Muscle layer of duodenum (tissue), 2 donors: ENCODE data around the gene TEX19.

Experiments used
- H3K27ac ChIP-seq: one replicate; pipeline ENCODE4 v1.7.0; 2013; ENCODE audit warnings: mild to moderate bottlenecking, low read length
- H3K27me3 ChIP-seq: one replicate; pipeline ENCODE4 v1.7.0; 2013; ENCODE audit warnings: low read depth, mild to moderate bottlenecking, control low read depth, low read length
- H3K36me3 ChIP-seq, 2 donors: one replicate each; pipeline ENCODE4 v1.7.0; 2013; ENCODE audit warnings: low read length in 2 of 2, control low read depth in 1 of 2, mild to moderate bottlenecking in 1 of 2; ENCODE audit not compliant: insufficient read depth in 2 of 2, control insufficient read depth in 1 of 2
- H3K4me1 ChIP-seq, 2 donors: one replicate each; pipeline ENCODE4 v1.7.0; 2013; ENCODE audit warnings: low read length in 2 of 2, mild to moderate bottlenecking in 2 of 2, control low read depth in 1 of 2, moderate library complexity in 1 of 2; ENCODE audit not compliant: insufficient read depth in 2 of 2, control insufficient read depth in 1 of 2
- H3K4me3 ChIP-seq, 2 donors: one replicate each; pipeline ENCODE4 v1.7.0; 2013; ENCODE audit warnings: low read length in 2 of 2, low read depth in 1 of 2, mild to moderate bottlenecking in 1 of 2
- H3K9me3 ChIP-seq, 2 donors: one replicate each; pipeline ENCODE4 v1.7.0; 2013; ENCODE audit warnings: low read length in 2 of 2, control low read depth in 1 of 2, mild to moderate bottlenecking in 1 of 2; ENCODE audit not compliant: control insufficient read depth in 1 of 2
- donor health status: healthy.

Gene TEX19

DNA sequence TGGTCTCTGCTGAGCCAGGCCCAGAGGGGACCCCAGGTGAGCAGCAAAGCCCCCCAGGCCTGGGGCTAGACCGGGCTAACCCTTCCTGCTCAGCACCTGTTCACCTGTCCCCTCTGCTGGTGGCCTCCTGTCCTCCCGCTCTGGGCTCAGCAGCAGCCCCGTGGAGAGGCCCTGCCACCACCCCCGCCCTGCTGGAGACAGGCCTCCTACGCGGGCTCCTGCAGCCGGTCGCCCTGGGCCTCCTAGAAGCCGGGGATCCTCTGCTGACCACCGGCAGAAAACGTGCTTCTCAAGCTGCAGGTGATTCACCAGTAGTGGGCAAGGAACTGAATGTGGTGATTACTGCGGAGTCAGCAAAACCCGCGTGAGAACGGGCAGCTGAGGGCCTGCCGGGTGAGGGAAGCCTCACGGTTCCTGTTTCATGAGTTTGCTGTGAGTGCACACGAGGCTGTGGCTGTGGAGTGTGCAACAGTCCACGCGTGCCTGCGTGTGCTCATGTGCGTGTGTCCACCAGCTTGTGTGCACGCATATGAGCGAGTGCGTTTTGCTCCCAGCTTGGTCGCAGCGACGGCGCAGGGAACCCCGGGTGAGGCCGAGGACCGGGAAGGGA, 26.3 kb upstream of the TEX19 start:
- peak overlapping the region; percentile 44 to 72 for H3K4me3 ChIP-seq
- H3K9me3 ChIP-seq: no peaks in the 10 kb centered on the region
- no peaks in the 10 kb centered on the region for H3K36me3 ChIP-seq
- no peak overlapping the region for H3K27ac ChIP-seq
- no peaks in the 10 kb centered on the region for H3K27me3 ChIP-seq
- H3K4me1 ChIP-seq: peaks cover 0 to 39% of the 10 kb centered on the region in 2 donors

DNA sequence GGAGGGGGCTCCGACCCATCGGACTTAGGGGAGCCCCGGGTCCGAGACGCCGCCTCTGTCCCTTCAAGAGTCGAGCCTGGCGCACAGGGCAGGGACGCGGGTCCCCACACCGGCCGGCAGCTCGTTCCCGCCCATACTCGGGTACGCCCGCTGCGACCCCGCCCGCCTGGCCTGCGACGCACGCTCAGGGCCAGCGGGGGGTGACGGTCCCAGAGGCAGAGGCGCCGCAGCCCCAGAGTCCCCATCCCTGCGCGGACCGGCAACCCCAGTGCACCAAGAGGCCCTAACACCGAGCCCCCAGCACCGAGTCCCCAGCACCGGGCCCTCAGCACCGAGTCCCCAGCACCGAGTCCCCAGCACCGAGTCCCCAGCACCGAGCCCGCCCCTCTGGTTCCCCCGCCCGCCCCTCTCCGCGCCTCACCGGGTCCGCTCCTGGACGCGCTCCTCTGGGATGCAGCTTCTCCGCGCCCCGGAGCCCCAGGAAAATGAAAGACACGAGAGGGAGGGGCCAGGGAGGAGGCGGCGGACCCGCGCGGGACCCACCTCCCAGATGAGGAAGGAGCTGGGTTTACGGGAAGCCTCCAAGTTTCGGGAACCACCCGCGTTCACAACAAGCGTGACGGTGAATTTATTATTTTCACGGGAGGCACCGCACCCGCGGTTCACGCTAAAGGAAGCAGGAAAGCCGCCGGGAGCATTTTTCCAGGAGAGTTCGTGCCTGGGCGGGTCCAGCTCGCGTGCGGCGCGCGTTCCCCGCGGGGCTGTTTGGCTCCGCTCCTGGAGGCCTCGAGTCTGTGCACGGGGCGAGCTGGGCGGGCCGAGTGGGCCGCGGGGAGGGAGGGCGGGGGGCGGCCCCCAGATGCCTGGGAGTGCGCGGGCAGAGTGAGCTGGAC, 25.5 kb upstream of the TEX19 start, which contains the start of gene SECTM1:
TSS of gene SECTM1 (minus strand) at position 488 of the 893 bp plus-strand sequence. CDS start 6,526 bp downstream, outside the sequence.
- Histone ChIP-seq H3K4me1 (peaks cover 0 to 45% of the 10 kb centered on the region in 2 donors), H3K27ac (peak within 1 kb of the TSS; percentile 63), H3K27me3 (no peaks in the 10 kb centered on the region)

DNA sequence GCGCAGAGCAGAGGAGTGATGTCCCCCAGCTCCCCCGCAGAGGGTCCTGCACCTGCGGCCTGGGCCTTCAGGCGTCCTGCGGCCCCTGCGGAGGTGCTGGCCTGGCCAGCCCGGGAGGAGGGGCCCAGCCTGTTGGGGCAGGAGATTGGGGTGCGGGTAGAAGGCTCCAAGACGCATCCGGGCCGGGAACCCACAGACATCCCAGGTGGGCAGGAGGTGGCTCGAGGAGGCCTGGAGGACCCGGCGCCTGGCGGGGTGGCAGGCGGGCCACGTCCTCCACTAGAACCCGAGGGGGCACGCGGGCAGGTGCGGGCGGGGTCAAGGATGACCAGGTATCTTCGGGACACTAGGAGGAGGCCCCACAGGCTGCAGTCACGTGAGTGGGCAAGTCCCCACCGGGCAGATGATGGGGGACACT, 24.8 kb upstream of the TEX19 start:
- H3K27ac ChIP-seq: peak overlapping the region; percentile 63
- H3K27me3 ChIP-seq: no peaks in the 10 kb centered on the region

More for the DNA sequence above, 25.5 kb upstream of the TEX19 start, which contains the start of gene SECTM1:
- Histone ChIP-seq H3K4me3 (peak within 1 kb of the TSS; percentile 72 to 77), H3K36me3 (no peaks in the 10 kb centered on the region), H3K9me3 (no peaks in the 10 kb centered on the region)

DNA sequence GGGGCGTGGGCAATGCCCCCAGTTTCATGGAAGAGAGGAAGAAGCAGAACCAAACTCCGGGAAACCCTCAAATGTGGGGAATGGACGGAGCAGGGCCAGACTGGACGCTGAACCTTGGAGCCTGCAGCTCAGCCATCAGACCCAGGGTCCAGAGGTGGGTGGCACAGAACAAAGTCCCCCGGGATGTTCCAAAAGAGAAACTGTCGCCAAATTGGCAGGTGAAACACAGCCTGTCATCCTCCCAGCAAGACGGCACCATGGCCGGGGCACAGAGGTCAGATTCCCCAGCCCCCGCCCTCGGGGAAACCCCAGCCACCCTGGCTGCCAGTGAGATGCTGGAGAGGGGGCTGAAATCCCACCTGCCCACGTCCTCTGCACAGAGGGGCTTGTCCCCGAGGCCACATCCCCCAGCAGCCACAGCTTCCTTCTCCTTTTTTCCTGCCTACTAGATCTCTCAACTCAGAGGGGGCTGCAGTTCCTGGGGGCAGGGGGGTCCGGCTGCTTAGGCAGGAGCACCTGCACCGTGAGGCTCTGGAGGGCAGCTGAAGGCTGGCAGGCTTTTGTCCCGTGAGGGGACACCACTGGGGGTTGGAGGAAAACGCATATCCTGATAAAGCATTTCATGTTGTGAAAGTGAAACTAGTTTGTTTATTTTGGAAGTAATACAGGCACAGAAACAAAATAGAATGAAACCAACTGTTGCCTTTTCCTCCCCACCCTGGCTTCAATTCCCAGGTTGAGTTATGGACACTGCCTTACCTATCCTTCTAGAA, 24.2 kb upstream of the TEX19 start:
- Histone ChIP-seq H3K4me3 (peak overlapping the region; percentile 72 to 77), H3K27me3 (no peaks in the 10 kb centered on the region), H3K9me3 (no peaks in the 10 kb centered on the region), H3K27ac (peak overlapping the region; percentile 63), H3K36me3 (no peaks in the 10 kb centered on the region), H3K4me1 (peaks cover 0 to 49% of the 10 kb centered on the region in 2 donors)

More for the DNA sequence above, 24.8 kb upstream of the TEX19 start:
- Histone ChIP-seq H3K4me1 (peaks cover 0 to 46% of the 10 kb centered on the region in 2 donors), H3K36me3 (no peaks in the 10 kb centered on the region), H3K4me3 (peak overlapping the region; percentile 72 to 77), H3K9me3 (no peaks in the 10 kb centered on the region)

DNA sequence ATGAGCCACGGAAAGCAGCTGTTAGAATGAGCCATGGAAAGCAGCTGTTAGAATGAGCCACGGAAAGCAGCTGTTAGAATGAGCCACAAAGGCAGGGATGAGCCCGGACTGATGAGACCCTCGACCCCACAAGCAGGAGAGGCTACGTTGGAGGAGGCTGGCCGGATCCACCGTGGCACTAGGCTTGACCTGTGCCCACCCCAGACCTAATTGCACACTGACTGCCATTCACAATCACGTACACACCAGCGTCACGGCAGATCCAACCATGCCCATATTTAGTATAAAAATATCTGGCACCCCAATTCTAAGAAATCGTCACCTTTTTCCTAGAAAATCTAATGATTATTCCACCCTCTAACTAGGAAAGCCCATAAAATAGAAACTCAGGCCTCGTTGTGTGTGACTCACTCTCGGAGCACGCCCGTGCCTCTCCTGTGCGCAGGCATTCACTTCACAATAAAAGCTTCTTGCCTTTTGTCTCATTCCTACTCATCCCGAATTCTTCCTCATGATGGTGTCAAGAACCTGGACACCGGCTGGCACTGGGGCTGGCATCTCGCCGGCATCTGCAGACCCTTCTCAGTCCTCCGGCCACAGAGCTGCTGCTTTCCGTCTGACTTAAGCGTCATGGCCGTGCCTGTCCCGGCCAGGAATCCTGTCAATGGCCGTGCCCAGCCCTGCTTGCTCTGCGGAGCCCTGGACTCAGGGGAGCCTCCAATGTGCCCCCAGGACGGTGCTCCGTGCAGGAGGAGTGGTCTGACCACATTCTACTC, 20.0 kb upstream of the TEX19 start:
- Histone ChIP-seq H3K9me3 (no peaks in the 10 kb centered on the region), H3K27me3 (no peaks in the 10 kb centered on the region), H3K27ac (peak overlapping the region; percentile 74), H3K4me1 (peaks cover 0 to 28% of the 10 kb centered on the region in 2 donors), H3K4me3 (peak overlapping the region; percentile 51 to 57), H3K36me3 (no peaks in the 10 kb centered on the region)

DNA sequence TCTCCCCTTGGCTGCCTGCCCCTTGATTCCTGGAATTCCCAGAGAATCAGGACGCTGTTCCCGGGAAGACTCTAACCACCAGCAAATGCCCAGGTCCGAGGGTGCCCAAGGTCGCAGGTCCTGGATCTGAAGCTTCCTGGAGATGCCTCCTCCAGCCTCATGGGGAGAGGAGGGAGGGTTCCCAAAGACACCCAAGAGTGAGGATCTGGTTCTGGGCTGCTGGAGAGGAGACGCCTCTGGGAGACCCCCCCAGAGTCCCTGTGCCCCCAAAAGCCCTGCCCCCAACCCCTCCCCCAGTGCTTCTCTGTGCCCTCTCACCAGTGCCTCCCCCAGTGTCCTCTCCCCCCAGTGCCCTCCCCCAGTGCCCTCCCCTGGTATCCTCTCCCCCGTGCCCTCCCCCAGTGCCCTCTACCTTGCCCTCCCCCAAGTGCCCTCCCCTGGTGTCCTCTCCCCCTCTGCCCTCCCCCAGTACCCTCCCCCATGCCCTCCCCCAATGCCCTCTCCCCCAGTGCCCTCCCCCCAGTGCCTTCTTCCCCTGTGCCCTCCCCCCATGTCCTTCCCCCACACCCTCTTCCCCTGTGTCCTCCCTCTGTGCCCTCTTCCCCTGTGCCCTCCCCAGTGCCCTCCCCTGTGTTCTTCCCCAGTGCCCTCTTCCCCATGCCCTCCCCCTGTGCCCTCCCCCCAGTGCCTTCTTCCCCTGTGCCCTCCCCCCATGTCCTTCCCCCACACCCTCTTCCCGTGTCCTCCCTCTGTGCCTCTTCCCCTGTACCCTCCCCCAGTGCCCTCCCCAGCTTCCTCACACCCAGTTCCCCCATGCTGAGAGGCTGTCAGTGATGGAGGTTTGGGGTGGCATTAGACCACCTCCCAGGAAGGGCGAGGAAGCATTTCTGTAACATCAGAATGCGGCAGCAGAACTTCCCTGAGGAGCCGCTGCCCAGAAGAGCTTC, 19.1 kb upstream of the TEX19 start:
- no peaks in the 10 kb centered on the region for H3K9me3 ChIP-seq
- H3K4me1 ChIP-seq: peaks cover 0 to 19% of the 10 kb centered on the region in 2 donors
- peak overlapping the region; percentile 74 for H3K27ac ChIP-seq
- no peaks in the 10 kb centered on the region for H3K36me3 ChIP-seq
- H3K27me3 ChIP-seq: no peaks in the 10 kb centered on the region
- peak overlapping the region; percentile 51 to 57 for H3K4me3 ChIP-seq

DNA sequence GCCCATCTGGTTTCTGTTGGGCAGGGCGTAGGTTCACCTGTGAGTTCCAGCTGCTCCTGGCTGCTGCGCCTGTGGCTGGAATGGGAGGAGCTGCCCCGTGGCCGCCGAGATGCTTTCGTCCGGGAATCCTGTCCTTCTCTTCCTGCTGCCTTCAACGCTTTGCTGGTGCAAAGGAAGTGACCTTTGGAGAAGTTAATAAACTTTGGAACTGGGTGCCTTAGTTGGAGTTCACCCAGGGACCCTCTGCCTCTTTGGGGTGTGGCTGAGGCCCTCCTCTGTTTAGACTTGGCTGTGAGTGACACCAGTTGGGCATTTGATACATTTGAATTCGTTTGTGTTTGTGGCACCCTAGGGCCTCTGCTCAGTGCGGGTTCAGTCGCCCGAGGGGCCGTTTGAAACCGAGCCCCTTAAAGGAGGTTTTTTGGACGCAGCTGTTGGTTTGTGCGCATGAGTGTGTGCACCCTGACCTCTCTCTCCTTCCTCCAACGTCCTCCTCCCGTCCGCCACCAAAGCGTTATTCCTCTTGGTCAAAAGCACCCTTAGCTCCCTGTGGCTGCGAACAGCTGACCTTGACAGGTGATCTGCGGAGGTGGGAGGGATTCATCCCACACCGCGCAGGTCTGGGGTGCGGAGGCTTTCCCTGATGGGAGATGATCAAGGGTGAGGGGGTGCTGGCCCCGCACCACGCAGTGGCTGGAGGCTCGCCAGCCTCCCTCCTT, 16.5 kb upstream of the TEX19 start:
- Histone ChIP-seq H3K36me3 (no peaks in the 10 kb centered on the region), H3K27me3 (no peaks in the 10 kb centered on the region), H3K27ac (no peak overlapping the region), H3K9me3 (no peaks in the 10 kb centered on the region), H3K4me3 (no peak overlapping the region), H3K4me1 (peaks cover 0 to 12% of the 10 kb centered on the region in 2 donors)

DNA sequence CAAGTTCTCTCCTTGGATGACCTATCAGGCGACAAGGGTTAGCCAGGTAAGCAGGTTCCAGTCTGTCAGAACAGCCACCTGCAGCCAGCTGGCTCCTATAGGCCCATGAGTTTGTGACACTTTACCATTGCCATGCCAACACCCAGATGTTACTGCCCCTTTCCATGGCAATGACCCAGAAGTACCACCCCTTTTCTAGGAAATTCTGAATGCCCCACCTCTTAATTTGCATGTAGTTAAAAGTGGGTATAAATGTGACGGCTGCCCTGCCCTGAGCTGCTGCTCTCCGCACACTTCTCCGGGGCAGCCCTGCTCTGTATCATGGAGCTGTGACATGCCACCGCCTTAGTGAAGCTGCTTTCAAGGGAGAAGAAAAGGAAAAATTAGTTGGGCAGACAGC, 15.5 kb upstream of the TEX19 start:
- H3K9me3 ChIP-seq: no peaks in the 10 kb centered on the region
- peaks cover 0 to 5% of the 10 kb centered on the region in 2 donors for H3K4me1 ChIP-seq
- no peak overlapping the region for H3K27ac ChIP-seq
- no peaks in the 10 kb centered on the region for H3K27me3 ChIP-seq
- no peaks in the 10 kb centered on the region for H3K36me3 ChIP-seq
- no peak overlapping the region for H3K4me3 ChIP-seq

DNA sequence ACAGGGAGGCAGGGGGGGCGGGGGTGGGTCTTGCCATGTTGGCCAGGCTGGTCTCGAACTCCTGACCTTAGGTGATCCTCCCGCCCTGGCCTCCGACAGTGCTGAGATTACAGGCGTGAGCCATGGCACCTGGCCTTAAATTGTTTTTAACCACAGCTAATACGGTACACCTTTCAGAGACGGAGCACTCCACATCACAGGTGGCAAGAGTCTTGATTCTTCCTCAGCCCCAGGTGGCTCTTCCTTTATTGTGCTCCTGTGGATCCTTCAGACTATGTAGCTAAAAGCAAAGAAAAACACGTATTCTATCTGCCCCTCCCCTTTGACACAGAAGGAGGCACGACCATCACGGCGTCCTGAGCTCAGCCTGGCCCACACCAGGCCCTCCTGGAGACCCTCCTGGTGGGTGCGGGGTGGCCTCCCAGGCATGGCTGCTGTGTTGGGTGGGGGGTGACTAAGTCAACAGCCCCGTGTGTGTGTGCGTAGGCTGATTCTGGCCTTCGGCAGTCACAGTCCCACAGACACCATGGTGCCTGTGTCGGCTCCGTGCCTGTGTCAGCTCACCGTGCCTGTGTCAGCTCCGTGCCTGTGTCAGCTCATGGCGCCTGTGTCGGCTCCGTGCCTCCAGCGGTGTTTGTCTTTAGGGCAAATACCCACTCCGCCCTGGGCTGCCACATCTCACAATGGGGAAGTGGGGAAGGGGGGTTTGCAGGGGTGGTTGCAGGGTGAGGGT, 14.7 kb upstream of the TEX19 start:
- no peaks in the 10 kb centered on the region for H3K36me3 ChIP-seq
- H3K9me3 ChIP-seq: no peaks in the 10 kb centered on the region
- H3K27me3 ChIP-seq: no peaks in the 10 kb centered on the region
- H3K27ac ChIP-seq: no peak overlapping the region
- H3K4me3 ChIP-seq: no peak overlapping the region
- H3K4me1 ChIP-seq: peaks cover 0 to 4% of the 10 kb centered on the region in 2 donors
